ENCODE results near the gene OS9. TPM values are rescaled to one million over a fixed set of nuclear protein-coding genes. Genes with fewer than 3 reads are reported as not detected.
A peak's percentile ranks its signal among the peaks of the same experiment; 100 is the strongest.

Gene OS9
- total RNA-seq, 1 donor from 2014 or later, result 222 TPM

- peak; percentile 60 for DNase-seq (ENCODE audit: extremely low spot score, unreplicated experiment)
- Mint-ChIP-seq H3K4me3 (peak overlapping the region; percentile 62), H3K4me1 (ENCODE audit: unreplicated experiment) (no peaks in the 10 kb centered on the region), H3K36me3 (peaks cover 12% of the 10 kb centered on the region), H3K27ac (peak overlapping the region; percentile 61), H3K27me3 (peaks cover 57% of the 10 kb centered on the region), H3K9me3 (no peaks in the 10 kb centered on the region)
- TF ChIP-seq CTCF (conservative IDR thresholded peaks at IDR 0.05), result no peak
These were observed 30.3 kb downstream of the OS9 start for GRCh38 chr12:57724003-57724935.

GRCh38 chr12:57724936-57725740, 31.2 kb downstream of the OS9 start:
- Mint-ChIP-seq H3K27me3 (peaks cover 66% of the 10 kb centered on the region), H3K9me3 (no peaks in the 10 kb centered on the region), H3K4me1 (ENCODE audit: unreplicated experiment) (no peaks in the 10 kb centered on the region), H3K27ac (peak overlapping the region; percentile 61), H3K36me3 (peaks cover 7% of the 10 kb centered on the region), H3K4me3 (peak overlapping the region; percentile 62)
- DNase-seq (ENCODE audit: extremely low spot score, unreplicated experiment), result peak; percentile 37
- no peak for TF ChIP-seq CTCF (conservative IDR thresholded peaks at IDR 0.05)

GRCh38 chr12:57725851-57726150, 31.9 kb downstream of the OS9 start:
- DNase-seq (ENCODE audit: extremely low spot score, unreplicated experiment), result no peak
- Mint-ChIP-seq H3K27me3 (peaks cover 72% of the 10 kb centered on the region), H3K4me1 (ENCODE audit: unreplicated experiment) (no peaks in the 10 kb centered on the region), H3K9me3 (no peaks in the 10 kb centered on the region), H3K4me3 (peak overlapping the region; percentile 94), H3K27ac (peak overlapping the region; percentile 84), H3K36me3 (peaks cover 7% of the 10 kb centered on the region)
- TF ChIP-seq CTCF (conservative IDR thresholded peaks at IDR 0.05), result no peak

- Mint-ChIP-seq H3K27me3 (peaks cover 77% of the 10 kb centered on the region), H3K9me3 (no peaks in the 10 kb centered on the region), H3K27ac (peak overlapping the region; percentile 84), H3K4me3 (peak overlapping the region; percentile 94), H3K36me3 (peaks cover 7% of the 10 kb centered on the region), H3K4me1 (ENCODE audit: unreplicated experiment) (no peaks in the 10 kb centered on the region)
- peak; percentile 83 for DNase-seq (ENCODE audit: extremely low spot score, unreplicated experiment)
- TF ChIP-seq CTCF (conservative IDR thresholded peaks at IDR 0.05), result peak; percentile 80
These were observed 32.4 kb downstream of the OS9 start for GRCh38 chr12:57726151-57726883.
